Measurements from ENCODE around the gene TCAIM. TPM values are rescaled to one million over a fixed set of nuclear protein-coding genes. Genes with fewer than 3 reads are reported as not detected.

The TCAIM gene
- total RNA-seq (18.2 and 19.6 TPM in 2 replicates), polyA plus RNA-seq (7.6 and 9.2 TPM in 2 replicates), polyA minus RNA-seq (12.4 and 13.6 TPM in 2 replicates), Bru-seq, nascent RNA (percentile 64 among the genes with signal in this experiment), BruChase-seq, experiment 1, labeled RNA remaining after a 6-hour chase (percentile 73 among the genes with signal in this experiment), BruChase-seq, experiment 2, labeled RNA remaining after a 2-hour chase (percentile 72 among the genes with signal in this experiment)
- 11.0 and 11.9 TPM in 2 replicates for polyA plus RNA-seq (2011; cell fraction: cytosol; rRNA removed)
- 7.9 and 10.6 TPM in 2 replicates for polyA plus RNA-seq (2011; cell fraction: nucleus; rRNA removed)
- polyA plus RNA-seq (2012): 14.3 and 21.7 TPM in 2 replicates
- polyA minus RNA-seq (2011; cell fraction: cytosol; rRNA and poly(A)+ RNA removed): 26.4 TPM
- polyA minus RNA-seq (2011; cell fraction: nucleus; rRNA and poly(A)+ RNA removed): 15.4 and 19.4 TPM in 2 replicates
- long read RNA-seq, transcript TCAIM-203 (4 exons, 2,178 nt): major isoform, 22 of 42 reads
- long read RNA-seq, partial matches to known transcripts: 2 of 42 reads
- long read RNA-seq, other reads (novel, unspliced or antisense): 6 of 42 reads

- Histone ChIP-seq H2AFZ (ENCODE audit: low read depth, low read length) (peak within 1 kb of the TSS; percentile 56), H3K27ac (ENCODE audit: insufficient read depth, low read depth, low read length) (peak within 1 kb of the TSS; percentile 55), H3K4me3 (replicated peaks in 1 of 3; ENCODE audit: insufficient read depth in 1 of 3, low read depth in 1 of 3, low read length in 3 of 3) (peak within 1 kb of the TSS; percentile 65 to 94 (median 68)), H3K79me2 (ENCODE audit: control insufficient read depth, insufficient read depth, low read length) (peaks cover 9% of the 10 kb centered on the region), H3K9me1 (replicated peaks; ENCODE audit: control insufficient read depth, extremely low read depth, insufficient read depth, low read length) (no peaks in the 10 kb centered on the region), H3K9ac (replicated peaks; ENCODE audit: extremely low read depth, insufficient read depth, low read length) (peak within 1 kb of the TSS; percentile 81), H3K9me3 (replicated peaks; ENCODE audit: control insufficient read depth, insufficient read depth, low read length) (no peaks in the 10 kb centered on the region), H3K36me3 (ENCODE audit: control insufficient read depth in 2 of 2, extremely low read depth in 1 of 2, insufficient read depth in 2 of 2, low read length in 2 of 2) (no peaks in the 10 kb centered on the region), H4K20me1 (replicated peaks; ENCODE audit: control insufficient read depth, extremely low read depth, insufficient read depth, low read length) (no peaks in the 10 kb centered on the region), H3K4me2 (ENCODE audit: insufficient read depth, low read length) (peak within 1 kb of the TSS; percentile 99), H3K4me1 (ENCODE audit: control insufficient read depth, extremely low read depth, insufficient read depth, low read length) (peaks cover 9% of the 10 kb centered on the region), H3K27me3 (ENCODE audit: control insufficient read depth in 2 of 2, insufficient read depth in 2 of 2, low read length in 2 of 2) (peaks cover 4 to 9% of the 10 kb centered on the region in 2 experiments)
- intact Hi-C loops (cut with micrococcal nuclease) (loop anchor here (1.0 to 2.0 kb wide), 7 partner anchors 15 to 718 kb away; partner anchors contain the start of genes TMEM42 and ZNF445), dilution Hi-C loops (cut with MboI; ENCODE audit: extremely low pct_ligation_motif_present, low sequenced_read_pairs) (no loop called here)
- ChIA-PET POLR2A (interaction anchor here (0.6 to 0.8 kb wide), 2 partner anchors 30 to 247 kb away, joined by 3 to 5 read pairs; no protein-coding TSS in a partner anchor), CTCF (interaction anchor here (1.3 to 2.8 kb wide), 3 partner anchors 15 to 102 kb away, joined by 4 to 10 read pairs (median 8); no protein-coding TSS in a partner anchor)
- BruUV-seq (replicated peaks): no TSS peak
- FAIRE-seq: peak; percentile 99
- TF ChIP-seq POLR2AphosphoS5 (IDR thresholded peaks at IDR 0.05; ENCODE audit: insufficient read depth, low read depth, low read length) (peak; percentile 6), MAX (IDR thresholded peaks at IDR 0.05; ENCODE audit: insufficient read depth, insufficient read length) (no peak), POLR2A (IDR thresholded peaks at IDR 0.05; ENCODE audit: low read depth, low read length) (peak; percentile 76)
- DNase-seq (ENCODE audit: low read depth, low spot score): peak; percentile 98
Observed at GRCh38 chr3:44338010-44338827, at the start of gene TCAIM. TCAIM (plus strand) TSS chr3:44338766; CDS start chr3:44354783, 16,017 bp downstream.
